Measurements from ENCODE around the gene TNFAIP8L1. TPM values are rescaled to one million over a fixed set of nuclear protein-coding genes. Genes with fewer than 3 reads are reported as not detected.
A peak's percentile ranks its signal among the peaks of the same experiment; 100 is the strongest.

Gene TNFAIP8L1
- total RNA-seq, 1 donor from 2014 or later: 8.5 TPM

GRCh38 chr19:4650159-4650558 lies 10.8 kb downstream of the TNFAIP8L1 start:
- no peaks in the 10 kb centered on the region for H3K9me3 Mint-ChIP-seq (ENCODE audit: low read depth)
- no peak overlapping the region for H3K4me3 Mint-ChIP-seq (ENCODE audit: low read depth)
- no peak for DNase-seq (ENCODE audit: low spot score, unreplicated experiment)
- H3K36me3 Mint-ChIP-seq (ENCODE audit: insufficient read depth): peaks cover 1% of the 10 kb centered on the region
- TF ChIP-seq CTCF (IDR thresholded peaks at IDR 0.05; ENCODE audit: unreplicated experiment): no peak
- H3K4me1 Mint-ChIP-seq (ENCODE audit: low read depth): no peaks in the 10 kb centered on the region
- H3K27ac Mint-ChIP-seq: peak overlapping the region; percentile 52
- no peaks in the 10 kb centered on the region for H3K27me3 Mint-ChIP-seq

- no peak for DNase-seq (ENCODE audit: low spot score, unreplicated experiment)
- Mint-ChIP-seq H3K27ac (no peak overlapping the region), H3K36me3 (ENCODE audit: insufficient read depth) (peaks cover 2% of the 10 kb centered on the region), H3K4me3 (ENCODE audit: low read depth) (no peak overlapping the region), H3K4me1 (ENCODE audit: low read depth) (no peaks in the 10 kb centered on the region), H3K27me3 (no peaks in the 10 kb centered on the region), H3K9me3 (ENCODE audit: low read depth) (no peaks in the 10 kb centered on the region)
- no peak for TF ChIP-seq CTCF (IDR thresholded peaks at IDR 0.05; ENCODE audit: unreplicated experiment)
These were observed 12.8 kb downstream of the TNFAIP8L1 start for GRCh38 chr19:4652075-4652474.

GRCh38 chr19:4653793-4654436 lies 14.6 kb downstream of the TNFAIP8L1 start:
- Mint-ChIP-seq H3K4me1 (ENCODE audit: low read depth) (no peaks in the 10 kb centered on the region), H3K9me3 (ENCODE audit: low read depth) (no peaks in the 10 kb centered on the region), H3K27ac (no peak overlapping the region), H3K27me3 (no peaks in the 10 kb centered on the region), H3K4me3 (ENCODE audit: low read depth) (no peak overlapping the region), H3K36me3 (ENCODE audit: insufficient read depth) (peaks cover 2% of the 10 kb centered on the region)
- TF ChIP-seq CTCF (IDR thresholded peaks at IDR 0.05; ENCODE audit: unreplicated experiment): no peak
- no peak for DNase-seq (ENCODE audit: low spot score, unreplicated experiment)

GRCh38 chr19:4654437-4655361 lies 15.4 kb downstream of the TNFAIP8L1 start:
- no peak for TF ChIP-seq CTCF (IDR thresholded peaks at IDR 0.05; ENCODE audit: unreplicated experiment)
- peaks cover 4% of the 10 kb centered on the region for H3K36me3 Mint-ChIP-seq (ENCODE audit: insufficient read depth)
- H3K27me3 Mint-ChIP-seq: no peaks in the 10 kb centered on the region
- no peak overlapping the region for H3K4me3 Mint-ChIP-seq (ENCODE audit: low read depth)
- no peak for DNase-seq (ENCODE audit: low spot score, unreplicated experiment)
- peak overlapping the region; percentile 59 for H3K27ac Mint-ChIP-seq
- no peaks in the 10 kb centered on the region for H3K9me3 Mint-ChIP-seq (ENCODE audit: low read depth)
- no peaks in the 10 kb centered on the region for H3K4me1 Mint-ChIP-seq (ENCODE audit: low read depth)

GRCh38 chr19:4656102-4656501 lies 16.8 kb downstream of the TNFAIP8L1 start:
- DNase-seq (ENCODE audit: low spot score, unreplicated experiment): no peak
- Mint-ChIP-seq H3K27ac (no peak overlapping the region), H3K9me3 (ENCODE audit: low read depth) (no peaks in the 10 kb centered on the region), H3K4me1 (ENCODE audit: low read depth) (no peaks in the 10 kb centered on the region), H3K27me3 (no peaks in the 10 kb centered on the region), H3K4me3 (ENCODE audit: low read depth) (no peak overlapping the region), H3K36me3 (ENCODE audit: insufficient read depth) (peaks cover 8% of the 10 kb centered on the region)
- no peak for TF ChIP-seq CTCF (IDR thresholded peaks at IDR 0.05; ENCODE audit: unreplicated experiment)
